ENCODE measurements around the gene GALNT4.

The GALNT4 gene

GRCh38 chr12:89524541-89525304 lies at the start of gene GALNT4:
GALNT4 (minus strand) TSS chr12:89524796; CDS start chr12:89524549, 247 bp downstream.
- peak; percentile 73 to 80 for DNase-seq

- DNase-seq = no peak
Measured at GRCh38 chr12:89573051-89573810, 48.6 kb upstream of the GALNT4 start.

GRCh38 chr12:89571491-89572195 lies 47.0 kb upstream of the GALNT4 start:
- no peak for DNase-seq

- DNase-seq = no peak
Measured at GRCh38 chr12:89568484-89568883, 43.9 kb upstream of the GALNT4 start.

DNA sequence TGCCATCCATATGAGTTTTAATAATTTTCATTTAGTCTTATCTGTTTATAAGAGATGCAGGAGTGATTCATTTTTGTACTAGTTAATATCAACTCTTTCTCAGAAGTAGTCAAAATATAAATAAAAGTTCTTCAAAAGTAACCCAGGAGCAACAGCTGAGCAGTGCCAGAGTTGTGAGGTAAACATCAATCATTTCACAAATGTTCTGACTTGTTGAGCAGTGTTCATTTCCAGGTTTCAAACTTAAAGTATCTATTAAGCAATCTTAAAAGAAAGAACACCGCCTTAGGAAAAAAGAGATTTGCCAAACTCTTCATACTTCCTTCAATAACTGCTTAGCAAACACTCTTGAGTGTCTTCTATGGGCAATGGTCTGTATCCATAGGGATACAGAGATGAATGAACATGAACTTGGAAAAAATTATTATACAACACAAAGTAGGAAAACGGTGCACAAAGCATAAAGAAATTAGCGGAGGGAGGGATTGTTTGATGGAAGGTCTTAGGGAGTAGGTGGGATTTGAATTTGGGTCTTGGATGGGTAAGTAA lies 43.2 kb upstream of the GALNT4 start:
- DNase-seq = no peak

GRCh38 chr12:89566615-89567014 lies 42.0 kb upstream of the GALNT4 start:
- no peak for DNase-seq

- no peak for DNase-seq
Measured at GRCh38 chr12:89565002-89565401, 40.4 kb upstream of the GALNT4 start.

DNA sequence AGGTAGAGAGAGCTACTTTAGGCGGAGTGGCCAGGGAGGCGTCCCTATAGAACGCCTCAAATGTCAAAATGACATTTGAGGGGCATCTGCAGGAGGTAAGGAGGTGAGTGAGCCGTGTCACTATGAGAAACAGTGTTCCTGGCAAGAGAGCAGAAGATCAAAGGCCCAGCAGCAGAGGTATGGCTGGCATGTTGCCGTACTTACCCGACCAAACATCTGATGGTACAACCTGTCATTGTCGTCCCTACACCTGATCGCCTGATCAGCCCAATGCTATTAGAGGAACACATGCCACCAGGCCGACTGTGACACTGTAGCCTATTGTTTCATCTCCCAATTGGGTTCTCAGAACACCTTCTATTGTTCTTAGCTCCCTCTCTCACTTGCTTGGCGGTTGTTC lies 35.2 kb upstream of the GALNT4 start:
- DNase-seq = no peak

DNA sequence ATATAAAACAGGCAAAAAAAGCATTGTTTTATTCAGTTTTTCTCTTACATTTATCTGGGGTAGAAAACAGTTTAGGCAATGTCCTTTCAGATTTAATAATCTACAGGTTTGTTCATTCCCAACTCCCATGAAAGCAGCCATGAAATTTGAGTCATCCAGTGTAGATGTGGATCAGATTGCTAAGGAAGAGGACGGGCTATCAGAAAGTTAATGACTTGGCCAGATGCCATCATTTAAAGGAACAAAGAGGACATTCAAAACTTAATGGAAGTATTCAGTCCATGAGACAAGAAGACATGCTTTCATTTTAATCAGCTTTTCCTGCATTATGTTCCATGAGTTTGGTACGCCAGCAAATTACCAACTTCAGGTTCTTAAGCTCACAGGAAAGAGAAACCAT lies 32.4 kb upstream of the GALNT4 start:
- no peak for DNase-seq

GRCh38 chr12:89552376-89552775 lies 27.8 kb upstream of the GALNT4 start:
- DNase-seq = no peak

DNA sequence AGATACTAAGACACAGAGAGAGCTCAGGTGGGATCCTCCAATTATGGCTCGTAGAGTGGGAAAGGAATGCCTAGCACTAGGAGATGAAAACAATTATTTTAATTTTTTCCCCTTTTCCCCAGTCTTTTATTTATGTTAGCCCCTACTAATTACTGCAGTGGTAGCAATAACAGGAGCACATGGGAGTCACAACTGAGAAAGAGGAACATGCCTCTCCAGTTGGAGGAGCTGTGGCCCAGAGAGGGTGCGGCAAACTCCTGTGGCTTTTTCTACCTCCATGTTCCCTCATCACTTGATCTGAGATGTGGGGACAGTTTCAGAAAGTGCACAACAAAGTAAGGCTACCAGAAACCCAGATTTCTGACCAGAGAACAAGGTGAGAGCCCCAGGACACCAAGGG lies 27.2 kb upstream of the GALNT4 start:
- no peak for DNase-seq

DNA sequence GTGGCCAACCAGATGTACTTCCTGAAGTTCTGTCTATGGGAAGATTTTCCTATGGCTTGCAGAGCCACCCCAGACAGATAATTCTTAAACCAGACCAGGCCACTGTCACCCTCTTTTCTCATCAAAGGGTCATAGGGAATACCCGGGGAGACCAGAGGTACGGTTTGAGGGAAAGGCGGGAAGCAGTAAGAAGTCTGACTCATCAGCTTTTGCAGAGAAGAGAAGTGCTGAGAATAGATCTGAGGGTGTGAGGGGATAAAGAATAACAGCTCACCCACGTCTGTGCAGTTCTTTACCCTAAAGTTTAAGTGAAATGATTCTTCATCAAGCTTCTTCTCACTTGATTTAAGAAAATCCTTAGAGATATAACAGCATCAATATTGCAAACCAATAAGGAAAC lies 22.5 kb upstream of the GALNT4 start:
- DNase-seq = no peak

DNA sequence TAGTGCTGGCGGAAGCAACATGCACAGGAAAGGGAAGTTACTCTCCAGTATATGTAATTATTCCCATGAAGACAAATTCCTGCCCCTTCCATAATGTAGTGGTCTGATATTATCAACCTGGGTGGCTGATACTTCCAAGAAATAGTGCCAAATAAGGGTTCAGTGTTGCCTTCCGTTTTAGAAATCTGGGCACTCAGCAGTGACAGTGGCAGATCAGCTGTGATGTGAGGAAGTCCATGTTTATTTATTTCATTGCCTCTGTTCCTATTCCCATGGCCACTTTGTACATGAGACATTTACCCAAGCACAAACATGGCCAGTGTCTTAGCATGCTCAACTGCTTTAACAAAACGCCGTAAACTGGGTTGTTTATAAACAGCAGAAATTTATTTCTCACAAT lies 21.6 kb upstream of the GALNT4 start:
- no peak for DNase-seq

DNA sequence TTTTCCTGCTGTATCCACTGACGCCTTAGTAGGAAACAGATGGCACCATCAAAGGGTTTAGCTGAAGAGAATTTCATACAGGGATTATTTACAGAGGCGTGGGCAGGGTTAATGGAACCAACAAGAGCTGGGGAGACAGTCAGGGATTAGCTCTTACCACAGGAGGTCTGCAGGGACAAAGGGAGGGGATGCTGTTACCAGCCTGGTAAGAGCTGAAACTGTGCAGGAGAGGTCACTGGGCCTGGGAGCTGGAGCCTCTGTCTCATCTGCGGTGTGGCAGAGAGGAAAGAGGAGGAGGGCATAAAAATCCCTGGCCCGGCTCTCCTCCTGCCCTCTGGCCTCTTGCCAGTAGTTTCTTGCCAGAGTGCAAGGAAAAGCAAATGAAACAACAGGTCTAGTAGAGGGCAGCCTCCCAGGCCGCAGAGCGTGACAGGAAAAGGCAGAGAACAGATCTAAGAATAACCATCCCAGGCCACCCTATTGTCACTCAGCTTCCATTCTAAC lies 20.1 kb upstream of the GALNT4 start:
- no peak for DNase-seq

DNA sequence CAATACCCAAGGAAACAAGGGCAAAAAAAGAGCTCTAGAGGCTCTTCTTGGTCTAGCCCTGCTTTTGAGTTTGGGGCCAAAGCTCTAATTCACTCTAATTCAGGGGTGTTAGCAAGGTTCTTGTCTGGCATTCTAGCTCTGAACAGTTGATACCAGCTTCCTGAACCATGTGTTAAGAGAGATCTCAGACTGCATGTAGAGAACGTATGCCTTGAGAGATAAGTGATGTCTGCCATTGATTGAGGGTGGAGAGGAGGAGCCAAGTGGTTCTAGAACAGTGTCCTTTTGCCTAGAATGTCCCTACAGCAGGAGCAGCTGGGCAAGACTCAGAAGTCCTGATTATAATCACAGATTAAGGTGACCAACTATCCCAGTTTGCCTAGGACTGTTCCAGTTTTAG lies 19.4 kb upstream of the GALNT4 start:
- no peak for DNase-seq

GRCh38 chr12:89542912-89543592 lies 18.5 kb upstream of the GALNT4 start:
- peak; percentile 55 to 72 for DNase-seq

DNA sequence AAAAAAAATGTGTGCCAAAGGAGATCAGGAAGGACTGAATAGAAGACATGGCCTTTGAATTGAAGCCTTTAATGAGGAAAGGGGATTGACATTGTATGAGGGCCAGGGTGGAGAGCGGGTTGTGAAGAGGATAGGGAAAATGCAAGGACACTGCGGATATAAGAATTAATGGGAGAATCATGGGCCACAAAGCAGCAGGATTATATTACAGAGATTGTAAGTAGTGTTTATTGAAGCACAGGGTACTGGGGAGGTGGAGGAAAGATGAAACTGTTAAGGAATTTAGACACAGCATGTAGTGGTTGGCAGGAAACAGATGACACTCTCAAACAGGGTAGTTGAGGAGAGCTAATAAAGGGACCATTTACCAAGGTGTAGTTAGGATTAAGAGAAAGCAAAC lies 17.6 kb upstream of the GALNT4 start:
- no peak for DNase-seq

DNA sequence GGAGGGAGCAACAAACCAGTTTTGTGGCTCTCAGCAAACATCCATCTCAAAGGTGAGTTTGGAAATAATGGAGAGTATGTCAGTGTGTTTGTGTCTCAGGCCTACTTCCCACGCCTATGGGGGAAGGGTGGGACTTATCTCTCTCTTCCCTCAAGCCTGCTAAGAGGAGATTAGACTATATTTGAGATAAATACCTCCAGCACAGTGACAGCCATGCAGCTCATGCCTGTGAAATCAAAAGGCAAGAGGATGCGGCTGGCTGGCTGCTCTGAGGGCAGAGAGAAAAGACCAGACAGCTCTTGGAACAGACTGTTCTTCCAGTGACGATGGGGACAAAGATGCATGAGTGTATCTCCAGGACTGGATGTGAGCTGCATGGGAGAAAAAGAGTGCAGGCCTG lies 16.0 kb upstream of the GALNT4 start:
- no peak for DNase-seq

- DNase-seq = no peak
Measured at GRCh38 chr12:89539426-89540223, 15.0 kb upstream of the GALNT4 start.

DNA sequence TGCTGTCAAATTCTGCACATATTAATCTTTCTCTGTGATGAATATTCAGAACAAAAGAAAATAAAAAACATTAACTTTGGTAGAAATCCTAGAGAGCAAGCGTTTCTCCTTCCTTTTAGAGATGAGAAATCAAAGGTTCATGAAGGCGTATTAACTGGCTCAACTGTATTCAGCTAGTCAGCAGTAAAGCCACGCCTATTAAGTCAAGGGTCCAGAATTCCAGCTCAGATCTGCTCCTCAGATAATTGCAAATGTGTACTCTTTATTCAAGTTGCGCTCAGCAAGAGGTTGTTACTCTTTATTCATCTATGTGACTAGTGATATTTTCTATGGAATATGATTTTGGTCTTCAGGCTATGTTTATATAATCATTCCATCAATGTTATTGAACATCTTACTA lies 14.3 kb upstream of the GALNT4 start:
- DNase-seq = no peak

DNA sequence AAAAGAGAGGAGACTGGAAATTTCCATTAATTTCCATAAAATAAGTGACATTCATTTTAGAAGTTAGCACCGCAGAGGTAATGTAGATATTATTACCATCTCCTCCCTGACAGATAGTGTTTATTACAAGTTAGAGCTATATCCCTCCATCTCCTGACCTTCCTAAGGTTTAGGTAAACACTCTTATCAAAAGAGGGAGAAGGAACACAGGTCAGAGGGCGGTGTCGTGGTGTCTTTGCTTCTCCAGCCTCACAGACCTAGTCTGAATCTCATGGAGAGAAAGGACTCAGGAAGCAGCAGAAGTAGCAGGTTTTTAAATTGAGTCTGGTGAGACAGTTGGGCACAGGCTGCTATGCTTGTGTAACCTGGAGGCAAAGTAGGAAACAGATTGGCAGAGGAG lies 12.8 kb upstream of the GALNT4 start:
- no peak for DNase-seq

DNA sequence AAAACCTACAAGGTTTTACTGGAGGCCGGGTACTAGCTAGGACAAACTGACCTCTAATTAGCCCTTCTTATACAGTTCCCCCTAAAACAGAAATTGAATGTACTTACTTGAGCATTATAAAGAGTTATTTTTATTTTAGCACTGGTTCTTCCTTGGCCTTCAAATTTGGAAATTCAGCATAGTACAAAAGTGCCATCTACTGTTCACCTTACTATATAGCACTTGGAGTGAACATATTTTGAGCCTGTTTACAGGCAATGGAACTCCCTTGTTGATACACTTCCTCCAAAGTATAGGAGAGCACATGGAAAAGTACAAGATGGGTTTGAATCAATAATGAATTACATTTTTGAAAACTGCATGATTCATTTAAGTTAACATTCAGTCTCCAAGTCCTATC lies 5.1 kb upstream of the GALNT4 start:
- no peak for DNase-seq
